IgD-negative memory B cell (primary cell): ENCODE measurements around the gene PCCA. TPM values are rescaled to one million over a fixed set of nuclear protein-coding genes. Genes with fewer than 3 reads are reported as not detected.
"Not testable (repeated sequence)": the region's sequence is repeated elsewhere in the genome, so short reads cannot be mapped to it uniquely, and the experiment has no call there.

ENCODE experiments used
- H3K27ac Mint-ChIP-seq, 3 donors: one replicate each; pipeline ENCODE4 v1.8.0; 2020 to 2022; ENCODE audit warnings: mild to moderate bottlenecking in 3 of 3, mixed read lengths in 3 of 3, moderate library complexity in 1 of 3
- H3K27me3 Mint-ChIP-seq: one replicate; pipeline ENCODE4 v1.8.0; 2021; ENCODE audit warnings: mixed read lengths
- H3K36me3 Mint-ChIP-seq: one replicate; pipeline ENCODE4 v1.8.0; 2020; ENCODE audit warnings: mild to moderate bottlenecking, mixed read lengths
- H3K4me1 Mint-ChIP-seq, 3 donors: one replicate each; pipeline ENCODE4 v1.8.0; 2020 to 2022; ENCODE audit warnings: mixed read lengths in 3 of 3, mild to moderate bottlenecking in 1 of 3
- H3K4me3 Mint-ChIP-seq, 4 donors: one replicate each; pipeline ENCODE4 v1.8.0; 2020 to 2022; ENCODE audit warnings: mild to moderate bottlenecking in 4 of 4, mixed read lengths in 4 of 4, moderate library complexity in 3 of 4
- H3K9me3 Mint-ChIP-seq, 3 donors: one replicate each; pipeline ENCODE4 v1.8.0; 2020 to 2021; ENCODE audit warnings: mixed read lengths in 3 of 3, mild to moderate bottlenecking in 1 of 3
- polyA plus RNA-seq: library from polyadenylated mRNA; unstranded; fragments of 300-500 nt; fragmentation: Illumina TruSeq; gene quantifications from one replicate; pipeline ENCODE4 v1.2.3, GENCODE V29; 2021

PCCA gene
- polyA plus RNA-seq, 1 donor from 2014 or later = 8.5 TPM

DNA sequence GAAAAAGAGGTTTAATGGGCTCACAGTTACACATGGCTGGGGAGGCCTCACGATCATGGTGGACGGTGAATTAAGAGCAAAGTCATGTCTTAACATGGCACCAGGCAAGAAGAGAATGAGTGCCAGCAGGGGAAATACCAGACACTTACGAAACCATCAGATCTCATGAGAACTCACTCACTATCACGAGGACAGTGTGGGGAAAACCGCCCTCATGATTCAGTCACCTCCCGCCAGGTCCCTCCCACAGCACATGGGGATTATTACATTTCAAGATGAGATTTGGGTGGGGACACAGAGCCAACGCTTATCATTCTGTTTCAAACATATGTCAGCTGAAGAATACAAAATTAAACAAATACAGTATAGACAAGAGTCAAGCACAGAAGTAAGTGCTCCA is 165.1 kb downstream of the PCCA start:
- Mint-ChIP-seq H3K36me3 (peaks cover 3% of the 10 kb centered on the region), H3K27me3 (no peaks in the 10 kb centered on the region), H3K4me1 (peaks cover 0 to 2% (median 0%) of the 10 kb centered on the region in 3 donors), H3K9me3 (no peaks in the 10 kb centered on the region), H3K4me3 (no peak overlapping the region), H3K27ac (no peak overlapping the region)

DNA sequence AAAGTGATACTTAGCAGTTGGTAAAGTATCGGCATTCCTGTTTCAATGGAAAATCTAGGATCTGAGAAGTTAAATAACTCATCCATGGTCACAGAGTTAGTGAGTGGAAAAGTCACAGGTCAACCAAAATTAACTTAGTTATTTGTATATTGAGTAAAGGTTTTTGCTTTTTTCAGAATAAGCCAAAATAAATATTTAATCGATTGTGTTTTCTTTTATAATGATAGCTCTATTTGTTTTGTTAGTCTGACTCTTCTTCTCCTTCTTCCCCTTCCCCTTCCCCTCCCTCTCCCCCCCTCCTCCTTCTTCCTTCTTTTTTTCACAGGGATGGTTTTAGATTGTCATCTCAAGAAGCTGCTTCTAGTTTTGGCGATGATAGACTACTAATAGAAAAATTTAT is 173.5 kb downstream of the PCCA start:
- Mint-ChIP-seq H3K36me3 (peaks cover 8% of the 10 kb centered on the region), H3K27me3 (no peaks in the 10 kb centered on the region), H3K27ac (no peak overlapping the region), H3K4me3 (no peak overlapping the region), H3K9me3 (no peaks in the 10 kb centered on the region), H3K4me1 (no peaks in the 10 kb centered on the region)

DNA sequence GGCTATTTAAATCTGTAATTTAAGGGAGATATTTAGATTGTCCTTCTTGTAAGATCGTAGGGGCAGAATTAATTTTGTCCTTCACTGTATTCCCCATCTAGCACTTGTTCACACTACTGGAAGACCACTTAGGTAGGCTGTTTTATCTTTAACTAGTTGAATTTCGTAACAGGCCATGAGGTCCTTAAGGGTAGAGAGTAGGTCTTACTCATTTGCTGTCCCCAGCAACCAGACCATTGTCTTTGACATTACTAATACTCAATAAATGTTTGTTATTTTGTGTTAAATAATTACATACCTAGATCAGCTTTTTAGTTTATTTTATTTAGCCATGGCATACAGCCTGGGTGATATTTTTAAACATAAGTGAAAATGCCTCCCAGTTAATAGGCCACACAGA is 177.1 kb downstream of the PCCA start:
- H3K4me3 Mint-ChIP-seq = no peak overlapping the region
- no peaks in the 10 kb centered on the region for H3K9me3 Mint-ChIP-seq

DNA sequence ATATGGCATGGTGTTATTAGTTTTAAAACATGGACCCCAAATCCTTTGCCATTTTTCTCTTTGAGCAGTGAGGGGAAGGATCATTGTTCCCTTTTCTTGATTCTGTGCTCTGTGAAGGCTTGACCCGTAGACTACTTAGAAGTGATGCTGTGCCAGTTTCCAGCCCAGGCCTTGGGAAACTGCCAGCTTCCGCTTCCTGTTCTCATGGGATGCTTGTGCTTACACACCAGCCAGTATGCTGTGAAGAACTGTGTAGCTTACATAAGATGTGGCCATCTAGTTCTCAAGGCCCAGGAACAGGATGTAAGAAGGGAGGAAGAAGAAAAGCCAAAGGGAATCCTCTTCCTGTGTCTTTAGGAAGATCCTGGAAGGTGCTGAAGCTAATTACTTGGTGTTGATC is 180.9 kb downstream of the PCCA start:
- H3K4me3 Mint-ChIP-seq = no peak overlapping the region

More for the DNA sequence above, 177.1 kb downstream of the PCCA start:
- H3K27me3 Mint-ChIP-seq = no peaks in the 10 kb centered on the region
- H3K36me3 Mint-ChIP-seq = peaks cover 23% of the 10 kb centered on the region
- no peak overlapping the region for H3K27ac Mint-ChIP-seq
- peaks cover 0 to 3% (median 0%) of the 10 kb centered on the region in 3 donors for H3K4me1 Mint-ChIP-seq

DNA sequence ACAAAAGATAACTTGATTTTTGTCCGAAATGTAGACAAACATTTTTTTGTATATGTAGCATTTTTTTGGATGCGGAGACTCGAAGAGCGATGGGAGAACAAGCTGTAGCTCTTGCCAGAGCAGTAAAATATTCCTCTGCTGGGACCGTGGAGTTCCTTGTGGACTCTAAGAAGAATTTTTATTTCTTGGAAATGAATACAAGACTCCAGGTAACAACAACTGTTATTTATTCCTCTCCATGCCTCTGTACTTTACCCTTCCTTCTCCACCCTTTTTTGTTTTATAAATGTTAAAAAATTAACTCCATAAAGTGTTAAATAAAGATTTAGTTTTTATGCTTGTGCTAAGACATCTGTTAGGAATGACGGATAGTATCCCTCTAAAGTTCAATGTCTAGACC is 184.2 kb downstream of the PCCA start:
- peaks cover 21% of the 10 kb centered on the region for H3K36me3 Mint-ChIP-seq
- H3K4me3 Mint-ChIP-seq = no peak overlapping the region

More for the DNA sequence above, 180.9 kb downstream of the PCCA start:
- H3K36me3 Mint-ChIP-seq = peaks cover 20% of the 10 kb centered on the region
- peaks cover 0 to 3% (median 0%) of the 10 kb centered on the region in 3 donors for H3K4me1 Mint-ChIP-seq
- no peaks in the 10 kb centered on the region for H3K9me3 Mint-ChIP-seq
- no peaks in the 10 kb centered on the region for H3K27me3 Mint-ChIP-seq
- no peak overlapping the region for H3K27ac Mint-ChIP-seq

DNA sequence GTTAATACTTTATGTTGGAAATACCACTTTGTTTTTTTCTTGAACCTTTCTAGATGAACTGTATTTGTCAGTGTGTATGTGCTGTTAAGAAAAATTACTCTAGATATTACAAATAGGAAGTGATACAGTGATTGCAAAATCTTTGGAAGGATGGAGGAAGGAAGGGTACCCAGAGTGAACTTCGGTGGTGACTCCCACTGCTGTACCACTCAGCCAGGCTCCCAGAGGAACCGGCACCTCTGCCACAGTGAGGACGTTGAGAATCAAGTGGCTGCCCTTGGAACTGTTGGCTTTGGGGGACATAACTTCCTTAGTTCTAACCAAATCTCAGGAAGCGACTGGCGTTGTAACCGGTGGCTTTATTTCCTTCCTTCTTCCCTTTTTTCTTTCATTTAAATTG is 184.7 kb downstream of the PCCA start:
- H3K27me3 Mint-ChIP-seq = no peaks in the 10 kb centered on the region
- H3K9me3 Mint-ChIP-seq = no peaks in the 10 kb centered on the region
- peaks cover 0 to 3% (median 0%) of the 10 kb centered on the region in 3 donors for H3K4me1 Mint-ChIP-seq
- H3K36me3 Mint-ChIP-seq = peaks cover 20% of the 10 kb centered on the region
- H3K27ac Mint-ChIP-seq = no peak overlapping the region
- H3K4me3 Mint-ChIP-seq = no peak overlapping the region

More for the DNA sequence above, 184.2 kb downstream of the PCCA start:
- Mint-ChIP-seq H3K27ac (no peak overlapping the region), H3K27me3 (no peaks in the 10 kb centered on the region), H3K4me1 (peaks cover 0 to 3% (median 0%) of the 10 kb centered on the region in 3 donors), H3K9me3 (no peaks in the 10 kb centered on the region)

DNA sequence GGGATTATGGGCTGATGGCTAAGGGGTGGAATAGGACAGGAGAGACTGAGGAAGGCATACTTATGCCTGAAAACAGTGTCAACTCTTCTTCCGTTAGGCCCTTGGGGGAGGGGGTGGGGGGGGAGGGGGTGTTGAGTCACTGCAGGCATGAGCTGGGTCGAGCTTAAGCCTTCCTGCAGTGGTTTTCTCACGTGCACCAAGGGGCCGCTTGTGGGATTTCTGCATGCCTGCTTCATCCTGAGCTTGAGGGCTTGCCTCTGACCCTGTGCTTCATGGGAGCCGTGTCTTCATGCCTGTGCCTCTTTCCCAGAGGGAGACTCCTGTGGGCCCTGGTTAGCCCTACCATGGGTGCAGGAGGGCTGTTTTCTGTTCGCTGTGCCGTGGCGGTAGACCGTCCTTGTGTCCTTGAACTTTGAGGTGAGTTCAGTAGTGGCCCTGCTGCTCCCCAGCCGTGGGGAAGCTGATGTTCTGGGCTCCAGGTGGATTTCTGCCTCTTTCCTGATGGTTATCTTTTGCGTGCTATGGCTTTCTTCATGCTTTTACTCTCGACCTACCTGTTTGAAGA is 186.1 kb downstream of the PCCA start:
- Mint-ChIP-seq H3K9me3 (no peaks in the 10 kb centered on the region), H3K4me1 (peaks cover 0 to under 1% (median 0%) of the 10 kb centered on the region in 3 donors), H3K27ac (no peak overlapping the region), H3K4me3 (no peak overlapping the region), H3K27me3 (no peaks in the 10 kb centered on the region), H3K36me3 (peaks cover 16% of the 10 kb centered on the region)

DNA sequence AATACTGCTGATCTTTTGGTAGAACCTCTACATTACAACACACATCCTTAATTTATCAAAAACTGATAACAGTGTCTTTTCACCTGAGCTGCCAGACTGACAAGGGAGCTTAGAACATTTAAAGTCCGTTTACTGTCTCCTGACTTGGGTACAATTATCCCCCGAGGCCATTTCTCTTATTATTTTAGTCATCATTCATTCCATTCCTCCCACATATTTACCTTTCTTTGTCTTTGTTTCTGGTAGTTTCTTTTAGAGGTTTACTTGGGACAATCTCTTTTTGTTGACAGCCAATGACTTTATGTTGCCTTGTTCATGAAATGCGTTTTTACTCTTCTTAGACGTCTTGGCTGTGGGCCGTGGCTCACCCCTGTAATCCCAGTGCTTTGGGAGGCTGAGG is 186.9 kb downstream of the PCCA start:
- Mint-ChIP-seq H3K4me3 (no peak overlapping the region), H3K4me1 (no peaks in the 10 kb centered on the region), H3K27ac (no peak overlapping the region), H3K27me3 (no peaks in the 10 kb centered on the region), H3K9me3 (no peaks in the 10 kb centered on the region), H3K36me3 (peaks cover 22% of the 10 kb centered on the region)

DNA sequence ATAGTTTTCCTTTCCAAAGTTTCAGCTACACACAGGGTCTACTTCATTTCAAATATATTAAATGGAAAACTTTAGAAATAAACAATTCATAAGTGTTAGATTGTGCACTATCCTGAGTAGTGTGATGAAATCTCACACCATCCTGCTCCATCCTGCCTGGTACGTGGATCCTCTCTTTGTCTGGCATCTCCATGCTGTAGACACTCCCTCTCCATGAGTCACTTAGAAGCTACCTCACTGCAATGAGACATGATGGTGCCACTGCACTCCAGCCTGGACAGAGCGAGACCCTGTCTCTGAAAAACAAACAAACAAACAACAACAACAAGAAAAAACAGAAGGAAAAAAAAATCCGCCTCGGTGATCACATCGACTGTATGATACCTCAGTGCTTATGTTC is 191.8 kb downstream of the PCCA start:
- no peaks in the 10 kb centered on the region for H3K4me1 Mint-ChIP-seq
- H3K9me3 Mint-ChIP-seq = no peaks in the 10 kb centered on the region
- no peak overlapping the region for H3K4me3 Mint-ChIP-seq
- peaks cover 21% of the 10 kb centered on the region for H3K36me3 Mint-ChIP-seq
- no peaks in the 10 kb centered on the region for H3K27me3 Mint-ChIP-seq
- H3K27ac Mint-ChIP-seq = no peak overlapping the region

DNA sequence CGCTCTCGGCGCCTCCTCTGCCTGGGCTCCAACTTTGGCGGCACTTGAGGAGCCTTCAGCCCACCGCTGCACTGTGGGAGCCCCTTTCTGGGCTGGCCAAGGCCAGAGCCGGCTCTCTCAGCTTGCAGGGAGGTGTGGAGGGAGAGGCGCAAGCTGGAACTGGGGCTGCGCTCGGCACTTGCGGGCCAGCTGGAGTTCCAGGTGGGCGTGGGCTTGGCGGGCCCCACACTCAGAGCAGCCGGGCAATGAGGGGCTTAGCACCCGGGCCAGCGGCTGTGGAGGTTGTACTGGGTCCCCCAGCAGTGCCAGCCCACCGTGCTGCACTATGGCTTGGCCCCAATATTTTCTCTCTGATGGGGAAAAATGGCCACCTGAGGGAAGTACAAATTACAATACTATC is 193.4 kb downstream of the PCCA start:
- H3K27ac Mint-ChIP-seq, H3K4me1 Mint-ChIP-seq, H3K4me3 Mint-ChIP-seq, H3K9me3 Mint-ChIP-seq, H3K27me3 Mint-ChIP-seq: not testable (repeated sequence)
- H3K36me3 Mint-ChIP-seq = peaks cover 19% of the 10 kb centered on the region

DNA sequence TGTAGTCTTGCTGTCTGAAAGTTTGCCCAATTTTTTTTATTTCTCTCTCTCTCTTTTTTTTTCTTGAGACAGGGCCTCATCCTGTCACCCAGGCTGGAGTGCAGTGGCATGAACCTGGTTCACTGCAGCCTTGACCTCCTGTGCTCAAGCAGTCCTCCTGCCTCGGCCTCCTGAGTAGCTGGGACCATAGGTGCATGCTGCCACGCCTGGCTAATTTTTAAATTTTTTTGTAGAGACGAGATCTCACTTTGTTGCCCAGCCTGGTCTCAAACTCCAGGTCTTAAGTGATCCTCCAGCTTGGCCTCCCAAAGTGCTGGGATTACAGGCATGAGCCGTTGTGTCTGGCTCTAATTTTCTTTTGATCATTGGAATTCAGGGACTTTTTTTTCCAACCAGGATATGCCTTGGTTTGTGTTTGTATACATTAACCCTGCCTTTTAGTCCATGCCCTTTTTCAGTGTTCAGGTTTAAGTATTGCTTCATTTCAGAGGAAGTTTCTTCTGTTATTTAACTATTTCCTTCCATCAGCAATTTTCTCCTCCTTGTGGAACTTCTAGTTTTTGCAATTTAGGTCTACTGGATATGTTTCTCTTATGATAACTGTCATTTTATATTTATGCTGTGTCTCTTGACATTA is 201.4 kb downstream of the PCCA start:
- Mint-ChIP-seq H3K4me3 (no peak overlapping the region), H3K27me3 (no peaks in the 10 kb centered on the region), H3K27ac (no peak overlapping the region), H3K4me1 (peaks cover 0 to 2% (median 0%) of the 10 kb centered on the region in 3 donors), H3K9me3 (no peaks in the 10 kb centered on the region), H3K36me3 (peaks cover 14% of the 10 kb centered on the region)

DNA sequence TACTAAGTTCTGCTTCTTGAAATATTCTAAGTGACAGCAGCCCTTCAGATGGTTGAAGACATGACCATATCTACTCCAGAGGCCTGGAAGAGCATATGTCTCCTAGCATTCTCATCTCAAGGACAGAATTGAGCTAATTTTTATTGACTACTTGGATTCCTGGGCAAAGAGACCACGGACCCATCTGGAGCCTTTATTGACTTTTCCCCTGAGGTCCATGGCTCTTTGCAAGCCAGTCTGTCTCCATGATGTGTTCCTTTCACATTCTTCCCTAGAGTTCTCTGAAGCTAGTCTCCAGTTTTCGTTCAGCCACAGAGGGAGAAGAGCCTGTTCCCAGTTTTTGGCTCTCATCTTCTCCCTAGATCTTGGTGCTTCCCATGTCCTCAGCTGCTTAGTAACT is 202.7 kb downstream of the PCCA start:
- Mint-ChIP-seq H3K36me3 (peaks cover 13% of the 10 kb centered on the region), H3K9me3 (no peaks in the 10 kb centered on the region), H3K4me1 (peaks cover 0 to 2% (median 0%) of the 10 kb centered on the region in 3 donors), H3K4me3 (no peak overlapping the region), H3K27me3 (no peaks in the 10 kb centered on the region), H3K27ac (no peak overlapping the region)

DNA sequence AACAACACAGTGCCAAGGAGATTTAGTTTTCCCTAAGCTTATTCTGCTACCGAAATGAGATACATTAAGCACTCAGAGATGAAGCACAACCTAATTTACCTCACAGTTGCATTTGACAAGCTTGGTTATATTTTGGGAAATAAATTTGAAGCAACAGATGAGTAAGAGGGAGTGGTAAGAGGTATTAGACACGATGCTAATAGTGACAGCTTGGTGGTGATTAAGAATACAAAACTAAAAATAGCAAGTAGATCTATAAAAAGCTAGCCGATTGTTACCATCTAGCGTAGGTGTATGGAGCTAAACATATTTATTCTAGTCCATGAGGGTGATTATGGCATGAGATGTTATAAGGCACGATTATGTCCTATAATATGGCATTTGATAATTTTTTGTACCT is 208.5 kb downstream of the PCCA start:
- H3K4me1 Mint-ChIP-seq = peaks cover 0 to 3% (median 0%) of the 10 kb centered on the region in 3 donors
- H3K36me3 Mint-ChIP-seq = peaks cover 11% of the 10 kb centered on the region
- no peaks in the 10 kb centered on the region for H3K27me3 Mint-ChIP-seq
- no peak overlapping the region for H3K4me3 Mint-ChIP-seq
- H3K9me3 Mint-ChIP-seq = no peaks in the 10 kb centered on the region
- no peak overlapping the region for H3K27ac Mint-ChIP-seq

DNA sequence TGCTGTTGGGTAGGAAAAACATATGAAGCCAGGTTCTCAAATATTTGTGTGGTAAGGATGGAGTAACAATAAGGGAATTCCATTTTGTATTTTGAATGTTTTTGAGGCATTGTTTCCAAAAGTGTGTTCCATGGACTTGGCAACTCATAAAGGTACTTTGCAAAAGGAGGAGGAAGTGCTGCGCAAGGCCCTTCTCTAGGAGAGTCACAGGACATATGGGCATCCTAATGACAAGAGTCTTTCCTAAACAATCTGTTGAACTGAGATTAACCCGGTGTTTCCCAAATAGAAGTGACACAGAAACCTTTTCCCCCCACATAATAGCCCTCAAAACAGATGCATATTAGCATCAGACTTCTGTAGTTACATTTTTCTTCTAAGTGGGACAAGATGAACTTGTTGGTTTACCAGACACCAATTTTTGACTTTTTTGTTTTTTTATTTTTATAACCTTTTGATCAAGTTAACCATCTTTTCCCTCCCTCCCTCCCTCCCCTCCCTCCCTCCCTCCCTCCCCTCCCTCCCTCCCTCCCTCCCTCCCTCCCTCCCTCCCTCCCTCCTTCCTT is 209.3 kb downstream of the PCCA start:
- H3K36me3 Mint-ChIP-seq = peaks cover 9% of the 10 kb centered on the region
- no peaks in the 10 kb centered on the region for H3K9me3 Mint-ChIP-seq
- peaks cover 0 to 3% (median 0%) of the 10 kb centered on the region in 3 donors for H3K4me1 Mint-ChIP-seq
- H3K4me3 Mint-ChIP-seq = no peak overlapping the region
- H3K27ac Mint-ChIP-seq = no peak overlapping the region
- no peaks in the 10 kb centered on the region for H3K27me3 Mint-ChIP-seq

DNA sequence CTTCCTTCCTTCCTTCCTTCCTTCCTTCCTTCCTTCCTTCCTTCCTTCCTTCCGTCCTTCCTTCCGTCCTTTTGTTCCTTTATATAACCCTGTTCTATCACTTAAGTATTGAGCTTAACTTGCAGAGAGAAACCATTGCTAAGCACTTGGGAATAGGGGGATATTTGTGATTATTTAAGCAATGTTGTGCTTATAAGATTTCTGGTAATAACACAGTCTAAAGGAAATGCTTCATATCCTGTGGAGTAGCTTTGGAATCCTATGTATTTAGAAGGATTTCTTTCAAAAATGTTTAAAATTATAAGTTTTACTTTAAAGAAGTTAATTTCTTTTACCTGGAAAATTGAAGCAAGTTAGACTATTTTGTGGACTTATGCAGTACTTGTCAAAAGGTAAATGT is 209.8 kb downstream of the PCCA start:
- Mint-ChIP-seq H3K27ac (no peak overlapping the region), H3K4me1 (peaks cover 0 to 3% (median 0%) of the 10 kb centered on the region in 3 donors), H3K9me3 (no peaks in the 10 kb centered on the region), H3K36me3 (peaks cover 5% of the 10 kb centered on the region), H3K27me3 (no peaks in the 10 kb centered on the region), H3K4me3 (no peak overlapping the region)

DNA sequence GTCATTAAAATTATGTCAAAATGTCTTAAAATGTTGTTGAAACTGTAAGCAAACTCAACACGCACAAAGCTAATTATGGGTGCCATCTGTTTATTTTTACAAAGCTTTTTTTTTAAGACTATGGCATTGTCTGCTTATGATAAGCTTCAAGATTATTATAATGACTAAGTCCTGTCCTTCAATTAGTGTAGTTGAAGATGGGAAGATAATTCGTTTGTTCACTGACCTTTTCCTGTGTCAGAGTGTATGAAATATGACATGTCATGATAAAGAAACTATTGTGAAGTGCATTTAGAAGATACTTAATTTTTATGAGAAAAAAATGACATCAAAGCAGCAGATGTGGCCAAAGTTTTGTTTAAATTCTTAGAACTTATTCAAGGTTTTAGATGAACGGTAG is 211.3 kb downstream of the PCCA start:
- Mint-ChIP-seq H3K27me3 (no peaks in the 10 kb centered on the region), H3K27ac (no peak overlapping the region), H3K36me3 (peaks cover 13% of the 10 kb centered on the region), H3K4me1 (peaks cover 0 to 6% (median 0%) of the 10 kb centered on the region in 3 donors), H3K4me3 (no peak overlapping the region), H3K9me3 (peaks cover 0 to 1% (median 0%) of the 10 kb centered on the region in 3 donors)
